HepG2 (cell line): ENCODE results near the gene GTPBP6. TPM values are rescaled to one million over a fixed set of nuclear protein-coding genes. Genes with fewer than 3 reads are reported as not detected.

Source experiments
- ATF4 ChIP-seq, 2 experiments: fragments of 450-650 bp in 1 of 2; sonication (generic) in 1 of 2; formaldehyde crosslinking; IDR thresholded peaks; 2 replicates each; pipeline versions ENCODE4 v1.5.0 to v1.8.0; 2020 to 2022; ENCODE audit warnings: mild to moderate bottlenecking in 1 of 2, missing genetic modification reagents in 1 of 2
- ATM ChIP-seq: fragments of 450-650 bp; IDR thresholded peaks from 2 replicates; pipeline ENCODE4 v1.7.1; 2017; ENCODE audit warnings: mild to moderate bottlenecking, borderline replicate concordance
- ERF ChIP-seq: IDR thresholded peaks from 2 replicates; pipeline ENCODE4 v1.6.1; 2018; ENCODE audit warnings: missing biosample characterization, missing genetic modification reagents
- HMG20A ChIP-seq: IDR thresholded peaks from 2 replicates; pipeline ENCODE4 v1.6.1; 2016; ENCODE audit warnings: borderline replicate concordance
- KDM3A ChIP-seq: IDR thresholded peaks from 2 replicates; pipeline ENCODE4 v1.6.1; 2018; ENCODE audit warnings: low read depth, missing compliant biosample characterization
- MXI1 ChIP-seq: IDR thresholded peaks from 3 replicates; pipeline ENCODE4 v1.6.1; 2012; ENCODE audit warnings: low read depth, low read length, inconsistent platforms, borderline replicate concordance
- NAIF1 ChIP-seq: sonication (generic); formaldehyde crosslinking; IDR thresholded peaks from 2 replicates; pipeline ENCODE4 v1.5.0; 2020; ENCODE audit warnings: mild to moderate bottlenecking, missing genetic modification reagents, borderline replicate concordance
- NFE2L1 ChIP-seq: sonication (generic); formaldehyde crosslinking; IDR thresholded peaks from 2 replicates; pipeline ENCODE4 v1.4.0; 2020; ENCODE audit warnings: missing genetic modification reagents, mild to moderate bottlenecking, borderline replicate concordance
- NR2F6 ChIP-seq, 2 experiments: IDR thresholded peaks; 2 replicates each; pipeline ENCODE4 v1.6.1; 2016; ENCODE audit warnings: antibody characterized with exemption in 1 of 2, mild to moderate bottlenecking in 1 of 2
- PBX3 ChIP-seq: sonication (generic); formaldehyde crosslinking; IDR thresholded peaks from 2 replicates; pipeline ENCODE4 v1.8.1; 2023; ENCODE audit warnings: missing genetic modification reagents, inconsistent platforms, borderline replicate concordance
- RNF219 ChIP-seq: sonication (generic); formaldehyde crosslinking; IDR thresholded peaks from 2 replicates; pipeline ENCODE4 v1.5.0; 2020; ENCODE audit warnings: mild to moderate bottlenecking, missing genetic modification reagents
- SAFB2 ChIP-seq: sonication (generic); formaldehyde crosslinking; IDR thresholded peaks from 2 replicates; pipeline ENCODE4 v1.5.1; 2020; ENCODE audit warnings: missing genetic modification reagents, low read depth, mild to moderate bottlenecking, borderline replicate concordance
- SALL1 ChIP-seq: sonication (generic); formaldehyde crosslinking; IDR thresholded peaks from 2 replicates; pipeline ENCODE4 v1.8.0; 2022; ENCODE audit warnings: mild to moderate bottlenecking, missing genetic modification reagents
- SKIL ChIP-seq: sonication (generic); formaldehyde crosslinking; IDR thresholded peaks from 2 replicates; pipeline ENCODE4 v1.8.0; 2022; ENCODE audit warnings: missing genetic modification reagents, mild to moderate bottlenecking, moderate library complexity, borderline replicate concordance
- SMAD9 ChIP-seq: sonication (generic); formaldehyde crosslinking; IDR thresholded peaks from 2 replicates; pipeline ENCODE4 v1.5.1; 2020; ENCODE audit warnings: mild to moderate bottlenecking, missing genetic modification reagents
- TAF1 ChIP-seq: sonication (generic); formaldehyde crosslinking; IDR thresholded peaks from 2 replicates; pipeline ENCODE4 v1.4.0; 2020; ENCODE audit warnings: missing genetic modification reagents
- ZC3H4 ChIP-seq: sonication (generic); formaldehyde crosslinking; IDR thresholded peaks from 2 replicates; pipeline ENCODE4 v1.4.0; 2020; ENCODE audit warnings: missing genetic modification reagents, borderline replicate concordance
- ZFP41 ChIP-seq: sonication (generic); formaldehyde crosslinking; IDR thresholded peaks from 2 replicates; pipeline ENCODE4 v1.4.0; 2020; ENCODE audit warnings: mild to moderate bottlenecking, missing genetic modification reagents, borderline replicate concordance
- ZNF101 ChIP-seq: sonication (generic); formaldehyde crosslinking; IDR thresholded peaks from 2 replicates; pipeline ENCODE4 v1.4.0; 2020; ENCODE audit warnings: mild to moderate bottlenecking, low read depth, missing genetic modification reagents, borderline replicate concordance
- ZNF3 ChIP-seq: IDR thresholded peaks from 2 replicates; pipeline ENCODE4 v1.7.0; 2017; ENCODE audit warnings: inconsistent platforms
- ZNF460 ChIP-seq: sonication (generic); formaldehyde crosslinking; IDR thresholded peaks from 2 replicates; pipeline ENCODE4 v1.5.1; 2020; ENCODE audit warnings: missing genetic modification reagents, mild to moderate bottlenecking, borderline replicate concordance
- ZNF546 ChIP-seq: sonication (generic); formaldehyde crosslinking; conservative IDR thresholded peaks from 2 replicates; pipeline ENCODE4 v1.8.1; 2023; ENCODE audit warnings: mild to moderate bottlenecking, missing genetic modification reagents
- ZNF562 ChIP-seq: sonication (generic); formaldehyde crosslinking; IDR thresholded peaks from 2 replicates; pipeline ENCODE4 v1.8.0; 2022; ENCODE audit warnings: missing genetic modification reagents, borderline replicate concordance
- ZNF629 ChIP-seq: sonication (generic); formaldehyde crosslinking; conservative IDR thresholded peaks from 2 replicates; pipeline ENCODE4 v1.5.0; 2020; ENCODE audit warnings: missing genetic modification reagents
- polyA plus RNA-seq, 8 experiments: library from polyadenylated mRNA; depleted of rRNA in 3 of 8; stranded (reverse) in 7 of 8; unstranded in 1 of 8; fragments of >200 nt; fragmentation: Illumina TruSeq in 4 of 8; extraction: Trizol in 4 of 8; gene quantifications; 2 replicates each; pipeline versions ENCODE4 v1.2.1 to v1.2.3, GENCODE V29; 2011 to 2016; ENCODE audit warnings: low read depth in 4 of 8, missing spikeins in 1 of 8, mixed read lengths in 1 of 8; ENCODE audit not compliant: insufficient read depth in 1 of 8
- total RNA-seq, 5 experiments: library from RNA; depleted of rRNA; stranded (reverse); fragments of >200 nt; fragmentation: Illumina TruSeq; extraction: Trizol; gene quantifications; 2 replicates each; pipeline ENCODE4 v1.2.3, GENCODE V29; 2016; ENCODE audit warnings: low read depth in 1 of 5

The GTPBP6 gene
- total and polyA plus RNA-seq, 2 of the 13 experiments (the other 11 are each of a cell fraction or from before 2014, with no cell fraction given): 20.2 to 39.6 TPM

GRCh38 chrX:323721-324628, 5.4 kb upstream of the GTPBP6 start (continued):
- no peak for TF ChIP-seq ZNF460
- TF ChIP-seq HMG20A (CRISPR knock-in tag): no peak
- TF ChIP-seq ERF (CRISPR knock-in tag): no peak
- no peak for TF ChIP-seq RNF219 (CRISPR knock-in tag)
- peak; percentile 33; the same call in 1 of the 3 replicates for TF ChIP-seq MXI1
- TF ChIP-seq KDM3A (CRISPR knock-in tag): 0 out of 2 replicates have a peak, but pooled peaks have one; percentile 3
- no peak for TF ChIP-seq ATM
- TF ChIP-seq PBX3 (CRISPR knock-in tag): no peak
- no peak for TF ChIP-seq NAIF1 (CRISPR knock-in tag)
- no peak for TF ChIP-seq ZNF546 (CRISPR knock-in tag)
- TF ChIP-seq SAFB2 (CRISPR knock-in tag): 0 out of 2 replicates have a peak, but pooled peaks have one; percentile 19
- no peak for TF ChIP-seq TAF1 (CRISPR knock-in tag)
- TF ChIP-seq NR2F6 (IDR thresholded peaks at IDR 0.05): no peak
- no peak for TF ChIP-seq NR2F6 (CRISPR knock-in tag; IDR thresholded peaks at IDR 0.05)
- TF ChIP-seq ATF4 (CRISPR knock-in tag; IDR thresholded peaks at IDR 0.05): no peak
- no peak for TF ChIP-seq SMAD9 (CRISPR knock-in tag)
- no peak for TF ChIP-seq ZC3H4
- no peak for TF ChIP-seq ZNF629 (CRISPR knock-in tag)
- TF ChIP-seq ZFP41: no peak
- no peak for TF ChIP-seq ZNF562
- no peak for TF ChIP-seq ZNF101 (CRISPR knock-in tag)
- TF ChIP-seq SALL1: peak; percentile 40
- TF ChIP-seq NFE2L1: no peak
- TF ChIP-seq SKIL (CRISPR knock-in tag): no peak
- TF ChIP-seq ZNF3: no peak
